Skeletal muscle cell (primary cell): ENCODE results near the gene TMEM218.

ENCODE experiments used
- DNase-seq: peaks from one replicate; pipeline ENCODE4 v3.0.0-alpha.2; 2010; ENCODE audit warnings: low read depth
- H3K4me3 ChIP-seq: 2 replicates; pipeline ENCODE4 v1.5.1; 2011; ENCODE audit warnings: low read depth, mild to moderate bottlenecking, control low read depth, low read length, moderate library complexity

TMEM218 gene

GRCh38 chr11:125132596-125132995, 21.2 kb upstream of the TMEM218 start:
- H3K4me3 ChIP-seq: no peak overlapping the region
- peak; percentile 67 for DNase-seq

GRCh38 chr11:125132071-125132470, 20.6 kb upstream of the TMEM218 start:
- no peak overlapping the region for H3K4me3 ChIP-seq
- DNase-seq: no peak

- H3K4me3 ChIP-seq: no peak overlapping the region
- no peak for DNase-seq
Measured at GRCh38 chr11:125129316-125129993, 18.0 kb upstream of the TMEM218 start.

GRCh38 chr11:125128450-125128849, 17.0 kb upstream of the TMEM218 start:
- peak; percentile 51 for DNase-seq
- H3K4me3 ChIP-seq: no peak overlapping the region

DNA sequence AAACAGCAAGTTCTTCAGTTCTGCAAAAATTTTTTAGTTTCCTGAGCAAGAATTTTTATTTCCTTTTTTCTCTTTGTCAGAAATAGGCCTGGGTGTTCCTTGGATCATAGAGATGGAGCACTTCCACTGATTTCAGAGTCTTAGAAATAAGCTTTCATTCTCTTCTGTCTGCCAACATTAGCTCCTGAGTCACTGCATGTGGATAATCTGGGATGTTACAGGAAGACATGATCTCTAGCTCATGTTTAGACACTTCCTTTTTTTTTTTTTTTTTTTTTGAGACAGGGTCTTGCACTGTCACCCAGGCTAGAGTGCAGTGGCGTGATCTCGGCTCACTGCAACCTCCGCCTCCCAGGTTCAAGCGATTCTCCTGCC, 13.2 kb upstream of the TMEM218 start:
- no peak for DNase-seq
- no peak overlapping the region for H3K4me3 ChIP-seq

DNA sequence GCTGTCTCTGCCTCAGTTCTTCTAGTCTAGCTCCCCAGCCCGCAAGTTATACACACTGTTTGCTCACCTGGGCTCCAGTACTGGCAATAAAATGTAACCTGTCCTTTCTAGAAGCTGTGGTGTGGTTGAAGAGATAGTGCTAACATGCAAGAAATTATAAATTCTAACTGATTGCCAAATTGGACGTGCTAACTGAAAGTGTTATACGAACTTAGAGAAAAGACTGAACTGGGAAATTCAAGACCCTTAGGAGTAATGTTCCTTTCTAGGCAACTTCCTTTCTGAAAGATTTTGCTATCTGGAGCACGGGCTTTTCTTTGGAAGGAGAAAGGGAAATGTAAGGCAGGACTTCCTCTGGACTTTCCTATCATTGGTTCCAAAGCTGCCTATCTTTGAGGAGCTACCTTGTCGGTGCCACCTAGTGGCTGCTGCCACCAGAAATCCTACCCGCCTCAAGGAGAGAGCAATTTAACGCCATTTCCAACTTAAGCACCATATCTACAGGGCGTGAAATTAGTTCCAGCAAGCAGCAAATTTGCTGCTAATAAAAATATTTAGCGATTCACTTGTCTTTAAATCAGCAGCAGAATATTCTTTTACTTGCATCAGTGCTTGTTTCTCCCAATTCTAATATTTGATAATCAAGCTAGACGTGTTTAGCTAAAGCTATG, 12.7 kb upstream of the TMEM218 start:
- H3K4me3 ChIP-seq: no peak overlapping the region
- no peak for DNase-seq

DNA sequence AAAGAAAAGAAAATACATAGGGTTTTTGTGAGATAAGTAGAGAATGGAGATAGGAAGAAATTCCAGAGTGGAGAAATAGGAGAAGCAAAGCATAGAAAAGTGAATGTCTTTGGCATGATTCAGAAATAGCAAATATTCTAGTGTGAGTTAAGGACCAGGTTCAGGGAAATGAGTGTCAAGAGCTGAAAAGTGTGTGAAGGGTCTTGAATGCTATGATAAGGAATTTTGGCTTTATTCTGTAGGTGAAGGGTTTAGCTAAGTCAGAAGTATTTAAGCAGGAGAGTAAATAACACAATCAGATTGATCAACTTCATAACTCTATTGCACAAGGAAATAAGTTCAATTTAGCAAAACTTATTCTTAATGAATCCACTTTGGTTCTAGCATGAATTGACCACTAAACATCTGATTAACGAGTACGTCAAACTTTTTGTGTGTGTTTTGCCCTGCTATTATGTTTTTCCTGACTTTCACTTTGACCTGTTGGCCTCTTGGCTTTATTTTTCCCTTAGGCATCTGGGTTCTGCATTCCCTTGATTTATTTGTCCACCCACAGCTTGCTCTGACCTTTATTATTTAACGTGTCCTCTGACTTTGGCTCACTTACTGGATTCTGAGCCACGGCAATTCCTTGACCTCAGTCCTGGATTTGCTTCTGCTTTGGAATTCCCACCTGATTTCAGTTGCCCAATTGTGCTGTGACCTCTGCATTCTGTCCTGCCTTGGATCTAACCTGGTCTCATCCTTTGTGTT, 11.9 kb upstream of the TMEM218 start:
- DNase-seq: no peak
- H3K4me3 ChIP-seq: no peak overlapping the region

DNA sequence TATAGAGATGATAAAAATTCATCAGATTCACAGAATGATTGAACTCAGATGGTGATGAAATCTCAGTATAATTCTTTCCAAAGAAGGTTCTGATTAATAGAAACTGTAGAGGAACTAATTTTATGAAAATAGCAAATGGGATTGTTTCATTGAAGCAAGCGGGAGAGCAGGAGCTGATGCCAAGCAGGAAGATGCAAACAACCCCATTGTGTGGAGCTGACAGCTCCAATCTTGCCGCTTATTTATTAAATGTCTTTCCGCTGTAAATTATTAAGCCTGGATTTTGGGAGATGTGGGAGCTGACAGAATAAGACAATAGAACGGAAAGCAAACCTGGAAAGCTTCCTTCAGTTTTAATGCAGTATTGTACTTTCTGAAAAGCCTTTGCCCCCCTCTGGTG, 6.0 kb upstream of the TMEM218 start:
- DNase-seq: no peak
- no peak overlapping the region for H3K4me3 ChIP-seq

DNA sequence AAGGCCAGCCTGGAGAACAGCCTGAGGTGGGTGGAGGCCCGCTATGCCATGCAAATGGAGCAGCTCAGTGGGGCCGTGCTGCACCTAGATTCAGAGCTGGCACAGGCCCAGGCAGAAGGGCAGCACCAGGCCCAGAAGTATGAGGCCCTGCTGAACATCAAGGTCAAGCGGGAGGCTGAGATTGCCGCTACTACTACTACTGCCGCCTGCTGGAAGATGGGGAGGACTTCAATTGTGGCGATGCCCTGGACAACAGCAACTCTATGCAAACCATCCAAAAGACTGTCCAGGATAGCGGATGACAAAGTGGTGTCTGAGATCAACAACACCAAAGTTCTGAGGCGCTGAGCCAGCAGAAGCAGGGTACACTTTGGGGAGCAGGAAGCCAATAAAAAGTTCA, 3.1 kb upstream of the TMEM218 start:
- no peak for DNase-seq
- H3K4me3 ChIP-seq: no peak overlapping the region

- no peak for DNase-seq
Measured at GRCh38 chr11:125112208-125112604, 780 bp upstream of the TMEM218 start.

DNA sequence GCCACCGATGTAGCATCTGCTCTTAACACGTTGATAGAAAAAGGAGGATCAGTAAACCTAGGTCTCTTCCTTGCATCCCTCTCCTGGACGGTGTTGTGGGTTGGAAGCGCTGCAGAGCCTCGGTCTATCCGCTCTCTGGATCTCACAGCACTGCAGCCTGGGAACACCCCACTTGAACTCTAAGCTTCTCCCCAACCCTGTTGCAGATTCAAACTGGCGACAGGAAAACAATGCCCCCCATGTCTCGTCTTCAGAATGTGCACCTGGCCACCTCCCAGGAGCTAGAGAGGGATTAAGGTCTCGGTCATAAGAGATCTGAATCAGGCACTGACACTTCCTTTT, 454 bp downstream of the TMEM218 start:
- H3K4me3 ChIP-seq: peak overlapping the region; percentile 88
- no peak for DNase-seq

More at GRCh38 chr11:125112208-125112604, 780 bp upstream of the TMEM218 start:
- H3K4me3 ChIP-seq: peak overlapping the region; percentile 88

DNA sequence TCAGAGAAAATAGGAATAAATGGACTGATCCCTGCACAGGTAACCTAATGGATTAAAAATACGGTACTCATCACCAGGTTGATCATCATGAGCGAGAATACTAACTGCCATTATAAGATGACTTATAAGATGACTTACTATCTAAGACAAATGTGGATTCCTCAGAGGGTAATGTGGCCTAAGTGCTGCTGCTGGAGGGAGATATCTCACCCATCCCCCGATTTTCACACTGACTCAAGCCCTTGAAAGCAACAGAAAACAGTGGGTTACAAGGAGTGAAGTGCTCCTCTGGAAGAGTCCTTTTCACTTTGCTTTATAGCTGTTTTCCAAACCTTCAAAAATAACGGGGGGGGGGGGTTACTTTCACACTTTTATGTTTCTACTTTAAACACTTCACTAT, 920 bp downstream of the TMEM218 start:
- no peak for DNase-seq
- H3K4me3 ChIP-seq: peak overlapping the region; percentile 88

DNA sequence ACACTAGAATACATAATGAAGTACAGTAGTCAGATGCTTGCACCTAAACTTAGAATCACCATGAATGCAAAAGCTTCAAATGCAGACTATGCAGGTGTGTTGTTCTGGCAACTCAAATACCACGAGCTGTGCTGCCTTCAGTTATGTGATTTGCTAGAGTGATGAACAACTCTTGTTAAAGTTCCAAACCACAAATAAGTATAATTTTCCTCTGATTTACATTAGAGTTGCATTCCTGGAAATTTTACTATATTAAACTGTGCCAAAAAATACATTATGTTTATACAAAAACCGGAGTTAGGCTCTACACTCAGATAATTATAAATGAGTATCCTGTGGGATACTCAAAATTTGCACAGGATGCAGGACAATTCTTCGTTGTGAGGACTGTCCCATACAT, 3.0 kb downstream of the TMEM218 start:
- H3K4me3 ChIP-seq: no peak overlapping the region
- DNase-seq: no peak

DNA sequence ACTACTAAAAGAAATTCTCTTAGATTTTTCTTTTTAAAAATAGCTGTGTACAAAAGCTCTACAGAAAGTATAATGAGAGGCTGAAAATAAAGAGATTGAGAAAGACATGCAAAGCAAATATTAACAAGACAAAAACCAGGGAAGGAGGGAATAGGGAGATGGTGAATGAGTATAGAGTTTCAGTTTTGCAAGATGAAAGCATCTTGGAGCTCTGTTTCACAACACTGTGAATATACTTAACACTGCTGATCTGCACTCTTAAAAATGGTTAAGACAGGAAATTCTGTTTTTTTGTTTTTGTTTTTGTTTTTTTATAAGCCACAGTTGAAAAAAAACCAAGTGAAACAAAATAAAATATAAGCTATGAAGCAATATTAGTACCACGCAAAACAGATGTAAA, 5.5 kb downstream of the TMEM218 start:
- no peak for DNase-seq
- no peak overlapping the region for H3K4me3 ChIP-seq

DNA sequence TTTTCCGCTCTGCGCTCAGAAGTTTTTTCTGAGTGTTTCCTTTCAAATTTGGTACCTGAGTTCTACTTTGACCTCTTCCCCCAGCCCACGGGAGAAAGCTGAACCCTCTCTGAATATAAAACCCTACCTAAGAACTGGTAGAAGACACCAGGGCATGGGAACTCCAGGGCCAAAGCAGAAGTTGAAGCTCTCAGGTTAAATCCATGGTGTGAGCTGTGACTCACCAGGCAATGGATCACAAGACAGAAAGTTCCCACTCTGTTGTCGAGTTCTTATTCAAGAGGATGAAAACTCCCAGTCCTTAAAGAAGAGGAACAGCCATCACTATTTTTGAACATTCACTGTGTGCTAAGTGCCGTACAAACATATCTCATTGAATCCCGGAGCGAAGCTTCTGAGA, 8.9 kb downstream of the TMEM218 start:
- no peak for DNase-seq
- no peak overlapping the region for H3K4me3 ChIP-seq

DNA sequence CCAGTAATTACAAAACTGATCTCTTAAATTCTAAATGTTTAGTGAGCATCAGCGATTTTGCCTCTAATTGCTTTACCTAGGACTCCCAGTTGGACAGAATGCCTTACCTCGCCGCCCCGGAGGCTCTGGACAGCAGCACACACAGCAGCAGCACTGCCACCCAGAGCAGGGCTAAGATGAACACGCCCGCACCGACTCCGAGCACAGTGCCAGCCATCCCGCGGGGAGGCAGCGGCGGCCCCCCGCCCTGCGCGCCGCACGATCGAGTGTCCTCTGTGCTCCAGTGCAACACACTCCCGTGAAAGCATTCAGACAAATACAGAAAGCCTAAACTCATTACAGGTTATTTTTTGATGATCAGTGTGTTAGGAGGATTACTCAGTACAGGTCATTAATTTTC, 9.4 kb downstream of the TMEM218 start:
- DNase-seq: no peak
- no peak overlapping the region for H3K4me3 ChIP-seq

DNA sequence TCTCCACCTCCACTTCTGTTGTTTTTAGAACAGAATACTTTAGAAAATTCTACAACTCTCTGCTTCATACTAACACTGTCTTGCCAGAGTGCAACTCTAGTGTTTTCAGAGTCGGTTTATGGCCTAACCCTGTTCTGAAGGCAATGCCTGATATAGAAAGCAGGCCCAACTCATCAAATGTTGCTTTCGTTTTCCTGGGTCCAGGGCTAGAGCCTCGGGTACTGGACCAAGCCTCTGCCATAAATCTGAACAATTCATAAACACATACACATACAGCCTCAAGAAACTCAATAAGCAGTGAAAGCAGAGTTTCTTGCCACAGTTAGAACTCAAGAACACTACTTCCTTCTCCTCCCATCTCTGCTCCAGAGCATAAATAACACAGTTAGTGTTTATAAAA, 9.8 kb downstream of the TMEM218 start:
- no peak for DNase-seq
- H3K4me3 ChIP-seq: no peak overlapping the region

GRCh38 chr11:125100136-125100535, 11.3 kb downstream of the TMEM218 start:
- H3K4me3 ChIP-seq: no peak overlapping the region
- DNase-seq: no peak

DNA sequence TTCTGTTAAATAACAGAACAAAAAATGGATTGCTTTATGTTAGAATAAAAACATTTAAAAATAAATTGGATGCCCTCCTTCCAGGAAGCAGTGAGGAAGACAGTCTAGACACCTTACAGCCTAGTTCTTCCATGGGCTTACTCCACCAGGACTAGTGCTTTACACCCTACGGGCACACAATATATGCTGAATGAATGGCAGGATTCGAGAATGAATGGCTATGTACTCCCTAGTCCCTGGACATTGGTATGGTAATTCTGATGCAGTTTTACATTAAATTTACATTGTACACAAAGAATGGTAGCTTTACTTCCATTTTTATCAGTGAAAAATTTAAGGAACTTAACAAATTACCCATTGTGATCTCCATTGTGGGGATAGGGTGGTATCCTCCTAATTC, 16.7 kb downstream of the TMEM218 start:
- H3K4me3 ChIP-seq: no peak overlapping the region
- no peak for DNase-seq

GRCh38 chr11:125093502-125093901, 17.9 kb downstream of the TMEM218 start:
- DNase-seq: no peak
- no peak overlapping the region for H3K4me3 ChIP-seq

DNA sequence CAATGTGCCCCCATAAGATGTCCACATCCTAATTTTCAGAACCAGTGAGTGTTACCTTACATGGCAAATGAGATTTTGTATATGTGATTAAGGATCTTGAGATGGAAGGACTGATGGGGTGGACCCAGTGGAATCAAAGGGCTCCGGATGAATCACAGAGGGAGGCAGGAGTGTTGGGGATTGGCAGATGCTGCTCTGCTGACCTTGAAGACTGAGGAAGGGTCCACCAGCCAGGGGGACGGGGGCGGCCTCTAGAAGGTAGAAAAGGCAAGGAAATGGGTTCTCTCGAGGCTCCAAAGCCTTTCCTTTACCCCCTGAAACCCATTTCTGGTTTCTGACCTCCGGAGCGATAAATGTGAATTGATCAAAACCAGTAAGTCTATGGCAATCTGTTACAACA, 18.8 kb downstream of the TMEM218 start:
- no peak overlapping the region for H3K4me3 ChIP-seq
- DNase-seq: no peak
